GM18519 (cell line): Measurements from ENCODE around the gene POLR2C.

Source experiments
- ATAC-seq: cut with Tn5 transposase; IDR thresholded peaks from one replicate; pipeline ENCODE4 v1.9.1; 2021; ENCODE audit warnings: mild to moderate bottlenecking, moderate library complexity; ENCODE audit not compliant: unreplicated experiment, low FRiP score

POLR2C gene

DNA sequence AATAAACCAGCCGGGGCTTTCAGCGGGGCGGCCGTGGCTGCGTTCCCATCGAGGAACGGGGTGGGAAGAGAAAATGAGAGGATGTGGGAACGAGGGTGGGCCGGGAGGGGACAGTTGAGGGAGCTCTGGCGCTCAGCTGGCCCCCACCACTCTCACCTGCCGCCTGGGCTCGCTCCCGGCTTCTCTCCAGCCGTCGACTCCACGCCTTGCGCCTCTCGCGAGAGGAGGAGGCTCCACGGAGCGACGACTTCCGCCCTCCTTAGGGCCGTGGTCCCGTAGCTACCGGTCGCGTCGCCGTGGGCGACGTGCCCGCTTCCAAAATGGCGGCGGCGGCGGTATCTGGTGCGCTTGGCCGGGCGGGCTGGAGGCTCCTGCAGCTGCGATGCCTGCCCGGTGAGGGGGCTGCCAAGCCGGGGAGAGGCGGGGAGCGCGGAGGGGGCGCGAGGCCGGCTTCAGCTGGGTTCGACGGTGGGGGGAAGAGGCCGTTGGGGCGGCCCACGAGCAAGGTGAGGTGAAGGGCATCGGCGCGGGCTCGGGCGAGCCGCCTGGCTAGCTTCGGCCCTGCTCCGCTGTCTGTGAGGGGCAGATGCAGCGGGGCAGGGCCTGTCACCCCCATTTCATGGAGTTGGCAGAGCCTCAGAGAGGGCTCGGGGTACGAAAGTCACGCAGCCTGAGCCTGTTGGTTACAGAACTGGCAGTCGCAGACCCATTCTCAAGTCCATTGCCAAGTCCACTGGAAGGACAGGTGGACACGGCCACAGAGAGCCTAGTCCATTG, 15.1 kb upstream of the POLR2C start, which contains the start of the genes CIAPIN1 and COQ9:
Gene CIAPIN1 (minus strand): TSS at position 200 of the 777 bp plus-strand sequence. CDS start 6,457 bp downstream, outside the sequence.
Gene COQ9 (plus strand): TSS at position 294 of the 777 bp plus-strand sequence. CDS start 27 bp downstream, at position 321.
- peak; percentile 91 for ATAC-seq

GRCh38 chr16:57452021-57452420, 10.5 kb upstream of the POLR2C start:
- ATAC-seq: no peak

- ATAC-seq: no peak
These were observed 491 bp downstream of the POLR2C start for GRCh38 chr16:57462978-57463362.

GRCh38 chr16:57464523-57464922, 2.0 kb downstream of the POLR2C start:
- no peak for ATAC-seq

- ATAC-seq: no peak
These were observed 5.9 kb downstream of the POLR2C start for GRCh38 chr16:57468346-57468745.

GRCh38 chr16:57469046-57469445, 6.6 kb downstream of the POLR2C start:
- ATAC-seq: no peak

DNA sequence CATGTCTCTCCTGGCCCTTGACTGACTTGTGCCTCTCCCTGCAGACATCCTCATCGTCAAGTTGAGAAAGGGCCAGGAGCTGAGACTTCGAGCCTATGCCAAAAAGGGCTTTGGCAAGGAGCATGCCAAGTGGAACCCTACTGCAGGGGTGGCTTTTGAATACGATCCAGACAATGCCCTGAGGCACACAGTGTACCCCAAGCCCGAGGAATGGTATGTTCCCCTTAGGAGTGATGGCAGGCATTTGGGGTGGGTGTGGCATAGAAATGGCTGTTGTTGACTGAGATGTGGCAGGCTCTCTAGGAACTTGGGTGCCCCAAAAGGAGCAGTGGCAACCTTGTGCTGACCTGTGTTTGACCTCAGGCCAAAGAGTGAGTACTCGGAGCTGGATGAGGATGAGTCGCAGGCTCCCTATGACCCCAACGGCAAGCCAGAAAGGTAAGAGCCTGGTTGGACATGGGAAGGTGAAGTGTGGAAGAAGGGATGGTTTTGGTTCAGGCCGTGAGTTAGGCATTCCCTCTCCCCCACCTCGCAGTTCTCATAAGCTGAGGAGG, 7.5 kb downstream of the POLR2C start:
- ATAC-seq: no peak

GRCh38 chr16:57470711-57471110, 8.2 kb downstream of the POLR2C start:
- ATAC-seq: no peak

GRCh38 chr16:57471209-57471608, 8.7 kb downstream of the POLR2C start:
- no peak for ATAC-seq

DNA sequence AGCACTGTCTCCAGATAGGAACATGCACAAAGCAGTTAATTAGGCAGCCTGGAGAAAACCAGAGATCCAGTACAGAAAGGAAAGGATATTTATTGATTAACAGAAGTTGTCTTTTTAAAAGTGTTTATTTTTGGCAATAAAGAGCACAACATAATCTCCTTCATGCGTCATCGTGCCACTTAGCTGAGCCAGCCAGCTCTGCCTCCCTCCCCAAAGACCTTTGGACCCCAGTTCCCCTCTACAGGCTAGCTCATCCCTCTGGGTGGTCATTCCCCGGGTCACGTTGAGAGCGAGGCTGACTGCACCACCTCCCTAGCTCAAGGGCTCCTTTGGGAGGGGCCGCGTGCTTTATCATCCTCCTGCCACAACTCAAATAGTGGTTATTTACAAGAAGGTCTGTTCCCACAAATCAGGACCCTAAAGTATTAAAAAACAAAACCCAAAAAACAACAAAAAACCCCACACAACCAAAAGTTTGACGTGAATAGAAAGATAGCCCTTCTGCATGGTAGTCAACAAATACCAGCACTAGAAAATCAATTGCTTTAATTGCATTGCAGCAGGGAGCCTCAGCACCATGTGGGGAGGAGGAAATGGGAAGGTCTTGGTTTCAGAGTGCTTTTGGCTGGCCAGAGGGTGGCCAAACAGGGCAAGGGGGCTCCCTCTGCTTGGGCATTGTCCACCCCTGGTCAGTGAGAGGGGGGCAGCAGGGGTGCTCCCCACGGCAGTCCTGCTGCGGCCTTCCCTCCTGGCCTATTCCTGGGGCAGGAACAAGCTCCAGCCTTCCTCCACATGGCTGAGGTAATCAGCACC, 9.6 kb downstream of the POLR2C start:
- ATAC-seq: no peak

- no peak for ATAC-seq
These were observed 10.2 kb downstream of the POLR2C start for GRCh38 chr16:57472665-57473060.

DNA sequence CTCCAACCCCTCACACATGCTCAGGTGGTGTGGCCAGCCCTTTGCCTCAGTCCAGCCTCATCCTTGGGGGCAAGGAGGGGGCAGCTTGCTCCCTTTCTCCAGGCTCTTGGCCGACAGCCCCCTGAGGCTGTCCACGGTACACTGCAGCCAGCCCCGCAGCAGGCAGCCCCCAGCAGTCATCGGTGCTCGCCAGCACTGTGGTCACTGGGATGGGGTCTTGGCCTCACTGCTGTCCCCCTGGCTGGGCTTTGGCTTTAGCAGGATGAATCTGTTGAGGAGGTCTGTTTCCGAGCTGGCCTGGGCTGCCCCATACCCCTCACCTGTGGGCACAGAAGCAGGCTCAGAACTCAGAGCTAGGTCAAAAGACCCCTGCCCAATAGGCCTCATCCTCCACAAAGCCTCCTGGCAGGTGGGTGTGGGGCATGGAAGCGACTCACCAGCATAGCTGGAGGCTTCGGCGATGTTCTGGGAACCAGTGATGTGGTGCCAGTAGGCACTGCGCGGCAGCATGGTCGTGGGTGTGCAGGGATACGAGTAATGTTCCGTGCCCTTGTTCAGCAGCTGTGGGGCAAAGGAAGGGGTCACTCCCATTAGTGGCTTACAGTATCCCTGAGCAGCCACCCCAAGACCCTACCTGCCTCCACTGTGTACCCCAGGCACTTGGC, 10.8 kb downstream of the POLR2C start:
- ATAC-seq: no peak

DNA sequence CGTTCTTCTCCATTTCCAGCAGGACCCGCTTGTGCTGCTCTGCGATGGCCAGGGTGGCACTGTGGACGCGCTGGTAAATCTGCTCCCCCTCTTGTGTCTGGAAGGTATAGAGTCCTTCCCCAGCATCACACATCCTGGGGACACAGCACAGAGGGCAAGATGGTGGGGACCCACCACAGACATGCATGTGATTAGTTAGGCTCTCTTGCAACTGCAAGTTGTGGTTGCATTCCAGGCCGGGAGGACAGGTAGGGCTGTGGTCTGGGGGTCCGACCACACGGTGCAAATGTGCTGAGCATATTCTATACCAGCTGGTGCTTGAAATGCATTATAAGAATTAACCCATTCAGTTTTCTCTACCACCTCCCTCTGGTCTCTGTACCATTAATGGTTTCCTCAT, 11.4 kb downstream of the POLR2C start:
- ATAC-seq: no peak

DNA sequence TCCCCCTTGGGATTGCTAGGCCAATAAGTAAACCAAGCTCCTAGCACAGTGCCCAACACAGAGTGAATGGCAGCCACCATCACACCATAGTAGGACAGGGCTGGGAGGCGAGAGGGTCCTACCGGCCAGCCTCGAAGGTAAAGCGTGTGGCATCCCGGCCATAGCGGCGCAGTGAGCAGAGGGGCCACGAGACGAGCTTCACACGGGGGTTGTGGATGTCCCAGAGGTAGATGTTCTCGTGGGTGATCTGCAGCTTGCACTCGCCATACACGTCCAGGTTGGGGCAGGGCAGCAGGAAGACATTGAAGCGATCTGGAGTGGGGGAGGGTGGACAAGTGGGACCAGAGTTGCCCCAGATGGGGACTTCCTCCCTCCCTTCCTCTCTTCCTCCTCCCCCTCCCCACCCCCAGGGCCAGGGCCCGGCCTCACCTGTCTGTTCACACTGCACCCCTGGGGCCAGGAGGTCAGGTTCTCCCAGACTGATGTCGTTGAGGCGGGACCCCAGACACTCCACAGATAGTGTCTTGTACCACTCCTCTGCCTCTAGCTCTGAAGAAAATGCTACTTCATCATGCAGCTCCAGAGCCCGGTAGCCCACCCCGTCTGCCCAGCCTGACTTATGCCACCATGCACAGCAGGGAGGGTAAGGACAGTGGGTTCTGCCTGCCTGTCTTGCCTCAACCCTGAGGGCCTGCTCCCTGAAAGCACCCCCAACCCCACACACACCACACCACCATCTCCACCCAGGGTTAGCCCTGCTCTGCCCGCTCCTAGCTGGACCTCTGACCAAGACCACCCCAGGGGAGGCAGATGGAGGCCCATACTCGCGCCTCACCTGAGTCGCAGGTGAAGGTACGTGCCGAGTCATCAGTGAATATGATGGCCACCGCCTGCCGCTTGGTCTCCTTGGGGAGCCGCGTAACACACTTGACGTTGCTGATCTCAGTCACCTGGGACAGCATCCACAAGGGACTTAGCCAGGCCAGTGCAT, 12.5 kb downstream of the POLR2C start:
- no peak for ATAC-seq

DNA sequence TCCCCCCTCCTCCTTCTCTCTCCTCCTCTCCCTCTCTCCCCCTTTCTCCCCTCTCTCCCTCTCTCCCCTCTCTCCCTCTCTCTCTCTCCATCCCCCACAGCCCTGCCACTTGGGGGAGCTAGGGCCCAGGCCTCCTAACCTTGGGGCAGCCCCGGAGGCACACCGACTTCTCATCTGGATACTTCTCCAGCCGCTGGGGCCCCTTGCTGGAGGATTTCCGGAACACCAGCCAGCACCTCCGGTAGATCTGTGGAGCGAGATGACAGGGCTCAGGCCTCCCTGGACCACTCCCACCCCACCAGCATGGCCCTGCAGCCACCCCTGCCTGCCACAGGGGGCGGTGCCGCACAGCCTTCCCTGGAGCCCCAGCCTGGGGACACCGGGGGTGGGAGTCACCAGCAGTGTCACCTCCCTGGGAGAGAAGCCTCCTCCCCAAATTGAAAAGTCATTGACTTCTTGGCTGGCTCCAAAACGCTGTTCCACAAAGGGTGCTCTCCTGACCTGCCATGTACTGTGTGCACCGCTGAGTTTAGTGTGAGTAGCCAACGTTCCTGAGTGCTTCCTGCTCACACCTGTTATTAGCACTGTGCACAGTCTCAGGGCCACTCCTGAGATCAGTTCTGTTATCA, 13.3 kb downstream of the POLR2C start:
- ATAC-seq: peak; percentile 92

GRCh38 chr16:57476546-57477410, 14.3 kb downstream of the POLR2C start:
- no peak for ATAC-seq

- ATAC-seq: no peak
These were observed 15.2 kb downstream of the POLR2C start for GRCh38 chr16:57477531-57478202.
